HG03066 (cell line): ENCODE measurements around the gene RFNG.

Experiments
- ATAC-seq: cut with Tn5 transposase; IDR thresholded peaks from one replicate; pipeline ENCODE4 v1.9.1; 2021; ENCODE audit warnings: low read depth; ENCODE audit not compliant: unreplicated experiment

RFNG gene

GRCh38 chr17:82029990-82030469 lies 21.6 kb downstream of the RFNG start:
- no peak for ATAC-seq

- ATAC-seq = no peak
Observed at GRCh38 chr17:82029391-82029790, 22.2 kb downstream of the RFNG start.

GRCh38 chr17:82028966-82029365 lies 22.6 kb downstream of the RFNG start:
- no peak for ATAC-seq

GRCh38 chr17:82028246-82028645 lies 23.4 kb downstream of the RFNG start:
- no peak for ATAC-seq

- ATAC-seq = no peak
Observed at GRCh38 chr17:82025401-82026107, 26.1 kb downstream of the RFNG start.

- ATAC-seq = no peak
Observed at GRCh38 chr17:82024859-82025258, 26.8 kb downstream of the RFNG start.

- no peak for ATAC-seq
Observed at GRCh38 chr17:82023447-82024241, 28.0 kb downstream of the RFNG start.

- peak; percentile 85 for ATAC-seq
Observed at GRCh38 chr17:82022981-82023446, 28.6 kb downstream of the RFNG start, which contains the start of gene LRRC45. Gene LRRC45 (plus strand): TSS chr17:82023305. CDS start chr17:82023644, 339 bp downstream.

- no peak for ATAC-seq
Observed at GRCh38 chr17:82022310-82022980, 29.2 kb downstream of the RFNG start, which contains the start of gene CENPX. Gene CENPX (minus strand): TSS chr17:82022878. CDS start chr17:82022861, 17 bp downstream.

GRCh38 chr17:82021900-82022309 lies 29.7 kb downstream of the RFNG start:
- no peak for ATAC-seq

- ATAC-seq = no peak
Observed at GRCh38 chr17:82021107-82021899, 30.3 kb downstream of the RFNG start.

GRCh38 chr17:82020572-82021106 lies 31.0 kb downstream of the RFNG start:
- ATAC-seq = no peak

- no peak for ATAC-seq
Observed at GRCh38 chr17:82019690-82020571, 31.7 kb downstream of the RFNG start.

GRCh38 chr17:82018989-82019689 lies 32.5 kb downstream of the RFNG start:
- ATAC-seq = no peak

- ATAC-seq = no peak
Observed at GRCh38 chr17:82018152-82018988, 33.2 kb downstream of the RFNG start.

- no peak for ATAC-seq
Observed at GRCh38 chr17:82017612-82018151, 33.9 kb downstream of the RFNG start.

GRCh38 chr17:82016875-82017459 lies 34.6 kb downstream of the RFNG start:
- ATAC-seq = no peak
